Esophagus muscularis mucosa (tissue), 4 donors: ENCODE data around the gene TAF10. TPM values are rescaled to one million over a fixed set of nuclear protein-coding genes. Genes with fewer than 3 reads are reported as not detected.

Source experiments
- DNase-seq: peaks from one replicate; pipeline ENCODE4 v3.0.0-alpha.2; 2017; ENCODE audit errors: extremely low spot score
- H3K27ac ChIP-seq, 4 donors: fragments of 200-600 bp; sonication (generic); replicated peaks in 1 of 4; 1 replicate in 3 of 4; 2 replicates in 1 of 4; pipeline ENCODE4 v1.5.1; 2016 to 2019; ENCODE audit warnings: mild to moderate bottlenecking in 1 of 4
- H3K27me3 ChIP-seq, 4 donors: fragments of 200-600 bp; sonication (generic); one replicate each; pipeline versions ENCODE4 v1.5.1 to v1.6.0; 2016 to 2019
- H3K36me3 ChIP-seq, 4 donors: fragments of 200-600 bp; sonication (generic); one replicate each; pipeline ENCODE4 v1.5.1; 2016 to 2019
- H3K4me1 ChIP-seq, 4 donors: fragments of 200-600 bp; sonication (generic); one replicate each; pipeline ENCODE4 v1.5.1; 2016 to 2019
- H3K4me3 ChIP-seq, 4 donors: fragments of 200-600 bp; sonication (generic); 1 replicate in 2 of 4; 2 replicates in 2 of 4; pipeline ENCODE4 v1.5.1; 2016 to 2019; ENCODE audit warnings: mild to moderate bottlenecking in 4 of 4, moderate library complexity in 1 of 4
- H3K9me3 ChIP-seq, 4 donors: fragments of 200-600 bp; sonication (generic); 1 replicate in 3 of 4; 2 replicates in 1 of 4; pipeline ENCODE4 v1.5.1; 2016 to 2019
- EP300 ChIP-seq: sonication (generic); formaldehyde crosslinking; IDR thresholded peaks from one replicate; pipeline ENCODE4 v1.6.1; 2017; ENCODE audit warnings: antibody characterized with exemption
- POLR2A ChIP-seq: fragments of 450-650 bp; IDR thresholded peaks from one replicate; pipeline ENCODE4 v1.6.1; 2017; ENCODE audit warnings: antibody characterized with exemption, moderate library complexity, mild to moderate bottlenecking, low read depth
- POLR2AphosphoS5 ChIP-seq, 2 donors: sonication (generic); formaldehyde crosslinking; IDR thresholded peaks; one replicate each; pipeline ENCODE4 v1.6.1; 2017; ENCODE audit warnings: antibody characterized with exemption in 2 of 2
- WGBS: methylation state at CpG from one replicate; pipeline ENCODE4 v1.1.5; 2018; 5-methylcytosine and 5-hydroxymethylcytosine counted together
- intact Hi-C: fragments of 100-400 bp; cut with DNase I; formaldehyde crosslinking; loops from one replicate; pipeline ENCODE4 v1.15.1; 2023
- total RNA-seq, 4 donors: library from RNA; depleted of rRNA; stranded (reverse); fragments of >200 nt; gene quantifications; one replicate each; pipeline versions ENCODE4 v1.1.0 to v1.2.1, GENCODE V29; 2016
- TF ChIP-seq, protein P1 (sequence below), 3 experiments: fragments of 200-600 bp in 2 of 3; fragments of 450-650 bp in 1 of 3; sonication (generic) in 2 of 3; IDR thresholded peaks; one replicate each; pipeline ENCODE4 v1.5.1; 2017 to 2019; ENCODE audit warnings: antibody characterized with exemption in 3 of 3, mild to moderate bottlenecking in 2 of 3, moderate library complexity in 1 of 3

TAF10 gene
- total RNA-seq, 4 donors from 2014 or later, result 24.2 to 51.1 (median 43.4) TPM

DNA sequence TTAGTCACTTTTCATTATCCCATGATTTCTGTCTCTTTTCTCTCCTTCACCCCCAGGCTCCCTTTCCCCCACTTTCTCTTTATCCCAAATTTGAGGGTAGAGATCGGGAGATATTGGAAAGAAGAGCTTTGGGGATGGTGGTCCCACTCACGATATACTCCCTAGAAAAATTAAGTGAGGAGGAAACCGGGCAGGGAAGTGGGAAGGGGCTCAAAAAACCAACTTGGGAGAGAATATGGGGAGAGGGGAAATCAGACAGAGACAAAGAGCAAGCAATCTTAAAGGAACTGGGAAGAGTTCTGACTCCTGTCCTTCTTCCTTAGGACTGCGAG, 44.5 kb upstream of the TAF10 start:
- H3K9me3 ChIP-seq, result no peaks in the 10 kb centered on the region

DNA sequence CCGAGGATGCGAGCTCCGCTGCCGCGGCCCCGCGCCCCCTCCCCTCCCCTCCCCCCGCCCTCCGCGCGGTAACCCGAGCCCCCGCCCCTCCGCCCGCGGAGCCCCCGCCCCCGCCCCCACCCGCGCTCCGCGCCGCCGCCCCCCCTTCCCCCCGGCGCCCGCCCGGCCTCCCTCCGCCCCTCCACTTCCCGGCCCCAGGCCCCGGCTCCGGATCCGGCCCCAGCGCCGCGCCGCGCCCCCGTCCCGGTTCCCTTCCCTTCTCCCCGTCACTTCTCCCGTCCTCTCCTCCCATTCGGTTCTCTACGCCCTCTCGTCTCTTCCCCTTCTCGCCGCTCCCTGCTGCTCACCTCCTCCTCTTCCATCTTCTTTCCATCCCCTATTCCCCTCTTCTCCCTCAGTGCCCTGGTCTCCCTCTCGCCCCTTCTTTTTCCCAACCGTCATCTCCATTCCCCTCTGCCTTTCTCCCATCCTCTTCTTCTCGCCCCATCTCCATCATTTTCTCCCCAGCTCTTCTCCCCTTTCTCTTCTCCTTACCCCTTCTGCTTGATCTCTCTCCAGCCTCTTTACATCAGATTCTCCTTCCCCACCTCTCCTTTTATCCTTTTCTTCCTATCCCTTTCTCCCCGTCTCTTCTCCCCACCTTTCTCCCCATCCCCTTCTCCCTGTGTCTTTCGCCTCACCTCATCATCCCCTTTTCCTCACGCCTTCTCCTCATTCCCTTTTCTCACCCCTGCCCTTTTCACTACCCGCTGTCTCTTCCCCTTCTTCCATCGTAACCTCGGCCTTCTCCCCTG, 44.0 kb upstream of the TAF10 start, which contains the start of gene DCHS1:
TSS of gene DCHS1 (minus strand) at position 20 of the 794 bp plus-strand sequence. CDS start 14,196 bp downstream, outside the sequence.
- WGBS, result 17% methylated on average over 17 of the region's 56 CpGs
- H3K36me3 ChIP-seq, result no peaks in the 10 kb centered on the region
- peaks cover 10 to 40% (median 19%) of the 10 kb centered on the region in 4 donors for H3K4me1 ChIP-seq
- no peaks in the 10 kb centered on the region for H3K9me3 ChIP-seq
- H3K4me3 ChIP-seq, result peak within 1 kb of the TSS; percentile 61 to 72 (median 62)
- intact Hi-C loops, result no loop called here
- peak; percentile 90 for DNase-seq
- peak within 1 kb of the TSS; percentile 72 to 83 (median 78) for H3K27ac ChIP-seq
- H3K27me3 ChIP-seq, result no peaks in the 10 kb centered on the region
- TF ChIP-seq POLR2AphosphoS5 (IDR thresholded peaks at IDR 0.05) (no peak), POLR2A (no peak)
- TF ChIP-seq, protein P1, sequence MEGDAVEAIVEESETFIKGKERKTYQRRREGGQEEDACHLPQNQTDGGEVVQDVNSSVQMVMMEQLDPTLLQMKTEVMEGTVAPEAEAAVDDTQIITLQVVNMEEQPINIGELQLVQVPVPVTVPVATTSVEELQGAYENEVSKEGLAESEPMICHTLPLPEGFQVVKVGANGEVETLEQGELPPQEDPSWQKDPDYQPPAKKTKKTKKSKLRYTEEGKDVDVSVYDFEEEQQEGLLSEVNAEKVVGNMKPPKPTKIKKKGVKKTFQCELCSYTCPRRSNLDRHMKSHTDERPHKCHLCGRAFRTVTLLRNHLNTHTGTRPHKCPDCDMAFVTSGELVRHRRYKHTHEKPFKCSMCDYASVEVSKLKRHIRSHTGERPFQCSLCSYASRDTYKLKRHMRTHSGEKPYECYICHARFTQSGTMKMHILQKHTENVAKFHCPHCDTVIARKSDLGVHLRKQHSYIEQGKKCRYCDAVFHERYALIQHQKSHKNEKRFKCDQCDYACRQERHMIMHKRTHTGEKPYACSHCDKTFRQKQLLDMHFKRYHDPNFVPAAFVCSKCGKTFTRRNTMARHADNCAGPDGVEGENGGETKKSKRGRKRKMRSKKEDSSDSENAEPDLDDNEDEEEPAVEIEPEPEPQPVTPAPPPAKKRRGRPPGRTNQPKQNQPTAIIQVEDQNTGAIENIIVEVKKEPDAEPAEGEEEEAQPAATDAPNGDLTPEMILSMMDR (IDR thresholded peaks at IDR 0.05), result no peak

More for the DNA sequence above, 44.5 kb upstream of the TAF10 start:
- Histone ChIP-seq H3K36me3 (no peaks in the 10 kb centered on the region), H3K27ac (peak overlapping the region in 3 of 4 donors; percentile 77 to 83 (median 80)), H3K4me1 (peaks cover 10 to 40% (median 18%) of the 10 kb centered on the region in 4 donors), H3K27me3 (no peaks in the 10 kb centered on the region), H3K4me3 (peak overlapping the region; percentile 61 to 72 (median 62))
- 67% methylated on average over 4 of the region's 4 CpGs for WGBS
- intact Hi-C loops, result no loop called here
- no peak for TF ChIP-seq POLR2AphosphoS5 (IDR thresholded peaks at IDR 0.05)
- no peak for TF ChIP-seq POLR2A
- no peak for TF ChIP-seq EP300
- TF ChIP-seq, protein P1 (IDR thresholded peaks at IDR 0.05), result no peak
- DNase-seq, result peak; percentile 60

DNA sequence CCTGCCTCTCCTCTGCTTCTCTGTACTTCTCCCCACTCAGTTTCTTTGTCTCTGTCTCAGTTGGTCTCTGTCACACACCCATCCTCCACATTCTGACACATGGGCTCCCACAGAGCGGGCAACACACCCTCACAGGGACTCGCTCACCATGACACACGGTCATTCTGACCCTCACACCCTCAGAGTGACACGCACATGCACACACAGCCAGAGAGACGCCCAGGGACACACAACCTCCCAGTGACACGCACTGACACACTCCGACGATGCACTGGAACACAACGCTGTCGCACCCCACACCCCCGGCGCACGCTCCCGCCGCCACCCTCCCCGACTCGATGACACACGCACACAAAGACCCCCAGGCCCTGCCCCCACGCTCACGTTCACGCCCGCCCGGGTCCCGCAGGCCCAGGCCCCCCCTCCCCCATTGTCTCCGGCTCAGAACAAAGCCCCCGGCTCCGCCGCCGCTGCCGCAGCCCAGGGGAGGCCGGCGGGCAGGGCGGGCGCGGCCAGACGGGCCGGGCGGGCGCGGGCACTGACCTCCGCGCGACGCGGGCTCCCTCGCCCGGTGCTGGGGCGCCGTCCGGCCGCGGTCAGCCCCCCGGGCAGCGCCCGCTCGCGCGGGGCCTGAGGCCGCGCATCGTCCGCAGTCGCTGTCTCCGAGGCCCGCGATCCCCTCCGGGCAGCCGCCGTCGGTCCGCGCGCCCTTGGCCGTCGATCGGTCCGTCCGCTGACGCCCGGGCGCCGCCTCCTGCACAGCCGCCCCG, 43.2 kb upstream of the TAF10 start:
- peak overlapping the region; percentile 72 to 83 (median 78) for H3K27ac ChIP-seq
- peak overlapping the region; percentile 61 to 72 (median 62) for H3K4me3 ChIP-seq
- DNase-seq, result peak; percentile 91
- no peaks in the 10 kb centered on the region for H3K9me3 ChIP-seq
- H3K4me1 ChIP-seq, result peaks cover 10 to 40% (median 23%) of the 10 kb centered on the region in 4 donors
- 7% methylated on average over 5 of the region's 84 CpGs for WGBS
- TF ChIP-seq POLR2AphosphoS5 (IDR thresholded peaks at IDR 0.05), result peak in 1 of 2 donors; percentile 29
- TF ChIP-seq POLR2A, result no peak
- H3K36me3 ChIP-seq, result no peaks in the 10 kb centered on the region
- no peaks in the 10 kb centered on the region for H3K27me3 ChIP-seq
- intact Hi-C loops, result no loop called here

DNA sequence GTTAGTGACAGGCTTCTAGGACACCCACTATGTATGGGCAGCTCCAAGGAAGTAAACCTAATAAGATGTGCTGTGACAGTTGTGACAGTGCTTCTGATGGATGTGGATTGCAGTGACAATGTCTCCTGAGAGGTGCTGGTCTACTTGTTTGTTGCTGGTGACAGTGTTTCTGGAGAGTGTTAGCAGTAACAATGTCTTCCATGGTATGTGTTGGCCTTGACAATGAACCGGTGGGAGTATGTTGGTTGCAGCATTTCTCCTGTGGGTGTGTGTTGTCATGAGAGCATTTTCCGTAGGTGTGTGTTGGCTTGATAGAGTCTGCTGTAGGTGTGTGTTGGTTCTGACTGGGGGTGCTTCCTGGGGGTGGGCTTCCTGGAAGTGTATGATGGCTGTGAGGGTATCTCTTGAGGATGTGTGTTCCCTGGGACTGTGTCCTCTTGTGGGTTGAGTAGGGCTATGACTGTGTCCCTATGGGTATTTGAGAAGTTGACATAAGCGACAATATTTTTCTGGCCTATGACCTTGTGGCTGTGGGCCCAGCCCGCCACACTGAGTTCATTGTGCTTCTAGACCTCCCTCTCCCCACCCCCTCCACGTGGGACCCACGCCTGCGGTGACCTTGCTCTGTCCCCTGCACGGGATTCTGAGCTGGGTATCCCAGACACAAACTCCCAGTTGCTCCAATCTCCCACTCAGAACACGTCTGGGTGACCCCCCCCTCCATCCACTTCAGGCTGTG, 42.4 kb upstream of the TAF10 start:
- TF ChIP-seq, protein P1 (IDR thresholded peaks at IDR 0.05), result no peak
- TF ChIP-seq POLR2AphosphoS5 (IDR thresholded peaks at IDR 0.05), result no peak
- TF ChIP-seq POLR2A, result no peak
- TF ChIP-seq EP300, result no peak
- intact Hi-C loops, result no loop called here
- Histone ChIP-seq H3K27ac (peak overlapping the region; percentile 72 to 83 (median 78)), H3K4me3 (peak overlapping the region; percentile 61 to 72 (median 62)), H3K36me3 (no peaks in the 10 kb centered on the region), H3K4me1 (peaks cover 10 to 44% (median 25%) of the 10 kb centered on the region in 4 donors), H3K27me3 (no peaks in the 10 kb centered on the region), H3K9me3 (no peaks in the 10 kb centered on the region)
- 35% methylated on average over 9 of the region's 9 CpGs for WGBS
- DNase-seq, result peak; percentile 90
